ENCODE data around the gene ARHGAP15. TPM values are rescaled to one million over a fixed set of nuclear protein-coding genes. Genes with fewer than 3 reads are reported as not detected.

Gene ARHGAP15
- total and polyA plus RNA-seq, 4 donors, result 3.8 to 17.9 (median 13.2) TPM

DNA sequence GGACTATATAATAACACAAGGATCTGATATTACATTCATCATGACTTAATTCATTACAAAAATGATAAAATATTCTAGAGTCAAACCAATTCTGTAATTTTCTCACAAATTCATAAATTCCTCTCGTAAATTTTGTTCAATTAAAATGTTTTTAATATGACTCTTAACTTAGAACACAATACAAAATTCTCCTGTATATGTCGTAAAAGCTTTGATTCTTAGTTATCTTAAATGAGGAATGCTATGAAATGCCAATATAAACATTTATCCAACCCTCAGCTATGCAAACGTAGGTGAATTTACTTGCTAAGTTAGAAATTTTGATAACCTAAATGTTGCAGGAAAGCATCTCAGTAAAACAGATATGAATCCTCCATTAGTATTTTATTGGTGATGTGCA lies 28.9 kb downstream of the ARHGAP15 start (continued):
- TF ChIP-seq, protein P1, sequence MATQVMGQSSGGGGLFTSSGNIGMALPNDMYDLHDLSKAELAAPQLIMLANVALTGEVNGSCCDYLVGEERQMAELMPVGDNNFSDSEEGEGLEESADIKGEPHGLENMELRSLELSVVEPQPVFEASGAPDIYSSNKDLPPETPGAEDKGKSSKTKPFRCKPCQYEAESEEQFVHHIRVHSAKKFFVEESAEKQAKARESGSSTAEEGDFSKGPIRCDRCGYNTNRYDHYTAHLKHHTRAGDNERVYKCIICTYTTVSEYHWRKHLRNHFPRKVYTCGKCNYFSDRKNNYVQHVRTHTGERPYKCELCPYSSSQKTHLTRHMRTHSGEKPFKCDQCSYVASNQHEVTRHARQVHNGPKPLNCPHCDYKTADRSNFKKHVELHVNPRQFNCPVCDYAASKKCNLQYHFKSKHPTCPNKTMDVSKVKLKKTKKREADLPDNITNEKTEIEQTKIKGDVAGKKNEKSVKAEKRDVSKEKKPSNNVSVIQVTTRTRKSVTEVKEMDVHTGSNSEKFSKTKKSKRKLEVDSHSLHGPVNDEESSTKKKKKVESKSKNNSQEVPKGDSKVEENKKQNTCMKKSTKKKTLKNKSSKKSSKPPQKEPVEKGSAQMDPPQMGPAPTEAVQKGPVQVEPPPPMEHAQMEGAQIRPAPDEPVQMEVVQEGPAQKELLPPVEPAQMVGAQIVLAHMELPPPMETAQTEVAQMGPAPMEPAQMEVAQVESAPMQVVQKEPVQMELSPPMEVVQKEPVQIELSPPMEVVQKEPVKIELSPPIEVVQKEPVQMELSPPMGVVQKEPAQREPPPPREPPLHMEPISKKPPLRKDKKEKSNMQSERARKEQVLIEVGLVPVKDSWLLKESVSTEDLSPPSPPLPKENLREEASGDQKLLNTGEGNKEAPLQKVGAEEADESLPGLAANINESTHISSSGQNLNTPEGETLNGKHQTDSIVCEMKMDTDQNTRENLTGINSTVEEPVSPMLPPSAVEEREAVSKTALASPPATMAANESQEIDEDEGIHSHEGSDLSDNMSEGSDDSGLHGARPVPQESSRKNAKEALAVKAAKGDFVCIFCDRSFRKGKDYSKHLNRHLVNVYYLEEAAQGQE (IDR thresholded peaks at IDR 0.05), result no peak

DNA sequence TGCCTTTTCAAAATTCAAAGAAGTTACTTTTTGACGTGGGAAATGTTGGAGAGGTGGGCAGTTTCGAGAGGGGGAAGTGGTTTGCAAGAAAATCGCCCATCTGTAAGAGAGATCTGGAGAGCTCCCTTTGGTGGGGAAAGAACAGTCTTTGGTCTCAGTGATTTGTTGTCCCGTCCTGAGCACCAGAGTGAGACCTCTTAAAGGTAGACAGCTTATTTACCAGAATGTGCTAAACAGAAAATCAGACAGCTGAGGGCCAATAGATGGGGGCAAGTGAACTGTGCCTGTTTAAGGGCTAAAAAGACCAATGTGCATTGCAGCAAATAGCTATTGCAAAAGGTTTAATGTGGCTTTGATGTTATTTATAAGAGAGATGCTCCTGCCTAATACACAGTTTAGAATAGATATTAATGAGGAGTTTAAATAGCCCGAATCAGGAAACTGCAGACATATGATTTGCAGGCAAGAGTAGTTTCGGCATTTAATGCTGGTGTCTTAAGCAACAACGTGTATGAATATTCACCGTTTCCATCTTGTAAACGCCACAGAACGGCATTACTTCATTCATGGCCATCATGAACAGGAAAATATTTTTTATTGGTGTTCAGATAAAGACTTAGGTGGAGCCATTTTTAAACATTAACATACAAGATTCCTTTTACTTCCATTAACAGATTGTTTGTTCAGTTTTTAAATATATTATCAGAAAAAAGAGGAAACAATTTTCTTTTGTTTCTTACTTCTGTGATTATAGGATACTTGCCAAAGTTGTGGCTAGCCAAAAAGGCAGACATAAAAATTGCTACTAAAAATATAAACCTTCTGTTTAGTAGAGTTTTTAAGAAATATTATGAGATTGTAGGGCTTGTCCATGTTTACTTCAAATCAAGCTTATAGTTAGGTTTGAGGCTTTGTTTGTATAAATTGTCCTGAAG lies 29.6 kb downstream of the ARHGAP15 start:
- no peak overlapping the region for H3K4me3 ChIP-seq (ENCODE audit: low read depth in 1 of 3, low read length in 3 of 3)
- TF ChIP-seq, protein P1 (IDR thresholded peaks at IDR 0.05), result no peak
- no peaks in the 10 kb centered on the region for H3K36me3 ChIP-seq (ENCODE audit: control insufficient read depth in 4 of 4, insufficient read depth in 3 of 4, low read depth in 1 of 4, low read length in 3 of 4)
- no peak overlapping the region for H3K27ac ChIP-seq (ENCODE audit: low read depth in 1 of 2, low read length in 2 of 2)
- 61% methylated on average over 10 of the region's 10 CpGs for WGBS
- H3K9ac ChIP-seq (ENCODE audit: low read depth in 1 of 2, low read length in 2 of 2), result no peak overlapping the region
- H3K4me1 ChIP-seq (ENCODE audit: control insufficient read depth in 4 of 4, insufficient read depth in 4 of 4, low read length in 3 of 4), result peaks cover 0 to 6% (median 0%) of the 10 kb centered on the region in 4 donors
- no peak for DNase-seq (ENCODE audit: low spot score)
- H3K9me3 ChIP-seq (ENCODE audit: control insufficient read depth in 4 of 4, low read length in 3 of 4), result no peaks in the 10 kb centered on the region
- peaks cover 0 to 3% (median 0%) of the 10 kb centered on the region in 4 donors for H3K27me3 ChIP-seq (ENCODE audit: control insufficient read depth in 4 of 4, insufficient read depth in 4 of 4, low read length in 3 of 4)

DNA sequence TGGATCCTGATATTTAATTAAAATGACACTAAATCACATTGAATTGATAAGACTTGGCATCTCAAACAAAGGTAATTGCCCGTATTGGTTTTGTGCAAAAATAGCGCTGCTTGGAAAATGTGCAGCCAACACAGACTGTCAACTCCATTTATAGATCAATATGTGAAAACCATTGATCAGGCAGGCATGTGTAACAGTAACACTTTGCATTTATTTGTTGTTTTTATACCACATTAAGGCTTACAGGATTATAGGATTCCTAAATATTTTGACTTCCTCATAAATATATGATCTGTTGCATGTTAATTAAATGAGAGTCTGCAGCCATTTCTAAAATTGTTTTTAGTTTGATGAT lies 30.2 kb downstream of the ARHGAP15 start:
- no peak overlapping the region for H3K9ac ChIP-seq (ENCODE audit: low read depth in 1 of 2, low read length in 2 of 2)
- peaks cover 0 to 6% (median 0%) of the 10 kb centered on the region in 4 donors for H3K4me1 ChIP-seq (ENCODE audit: control insufficient read depth in 4 of 4, insufficient read depth in 4 of 4, low read length in 3 of 4)
- no peaks in the 10 kb centered on the region for H3K36me3 ChIP-seq (ENCODE audit: control insufficient read depth in 4 of 4, insufficient read depth in 3 of 4, low read depth in 1 of 4, low read length in 3 of 4)
- no peak for DNase-seq (ENCODE audit: low spot score)
- WGBS, result 79% methylated on average over 2 of the region's 2 CpGs
- no peaks in the 10 kb centered on the region for H3K9me3 ChIP-seq (ENCODE audit: control insufficient read depth in 4 of 4, low read length in 3 of 4)
- H3K4me3 ChIP-seq (ENCODE audit: low read depth in 1 of 3, low read length in 3 of 3), result no peak overlapping the region
- peaks cover 0 to 3% (median 0%) of the 10 kb centered on the region in 4 donors for H3K27me3 ChIP-seq (ENCODE audit: control insufficient read depth in 4 of 4, insufficient read depth in 4 of 4, low read length in 3 of 4)
- H3K27ac ChIP-seq (ENCODE audit: low read depth in 1 of 2, low read length in 2 of 2), result no peak overlapping the region
- TF ChIP-seq, protein P2, sequence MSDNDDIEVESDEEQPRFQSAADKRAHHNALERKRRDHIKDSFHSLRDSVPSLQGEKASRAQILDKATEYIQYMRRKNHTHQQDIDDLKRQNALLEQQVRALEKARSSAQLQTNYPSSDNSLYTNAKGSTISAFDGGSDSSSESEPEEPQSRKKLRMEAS (IDR thresholded peaks at IDR 0.05), result no peak
- no peak for TF ChIP-seq HNF4G (IDR thresholded peaks at IDR 0.05)
- TF ChIP-seq, protein P1 (IDR thresholded peaks at IDR 0.05), result no peak
- TF ChIP-seq YY1 (IDR thresholded peaks at IDR 0.05), result no peak
- no peak for TF ChIP-seq RXRA (IDR thresholded peaks at IDR 0.05)
- TF ChIP-seq SP1 (IDR thresholded peaks at IDR 0.05), result no peak
- TF ChIP-seq, protein P3, sequence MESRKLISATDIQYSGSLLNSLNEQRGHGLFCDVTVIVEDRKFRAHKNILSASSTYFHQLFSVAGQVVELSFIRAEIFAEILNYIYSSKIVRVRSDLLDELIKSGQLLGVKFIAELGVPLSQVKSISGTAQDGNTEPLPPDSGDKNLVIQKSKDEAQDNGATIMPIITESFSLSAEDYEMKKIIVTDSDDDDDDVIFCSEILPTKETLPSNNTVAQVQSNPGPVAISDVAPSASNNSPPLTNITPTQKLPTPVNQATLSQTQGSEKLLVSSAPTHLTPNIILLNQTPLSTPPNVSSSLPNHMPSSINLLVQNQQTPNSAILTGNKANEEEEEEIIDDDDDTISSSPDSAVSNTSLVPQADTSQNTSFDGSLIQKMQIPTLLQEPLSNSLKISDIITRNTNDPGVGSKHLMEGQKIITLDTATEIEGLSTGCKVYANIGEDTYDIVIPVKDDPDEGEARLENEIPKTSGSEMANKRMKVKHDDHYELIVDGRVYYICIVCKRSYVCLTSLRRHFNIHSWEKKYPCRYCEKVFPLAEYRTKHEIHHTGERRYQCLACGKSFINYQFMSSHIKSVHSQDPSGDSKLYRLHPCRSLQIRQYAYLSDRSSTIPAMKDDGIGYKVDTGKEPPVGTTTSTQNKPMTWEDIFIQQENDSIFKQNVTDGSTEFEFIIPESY (IDR thresholded peaks at IDR 0.05), result no peak
- no peak for TF ChIP-seq EGR1 (IDR thresholded peaks at IDR 0.05; ENCODE audit: low read depth in 2 of 2)
- TF ChIP-seq RAD21 (IDR thresholded peaks at IDR 0.05), result no peak
- TF ChIP-seq, protein P4, sequence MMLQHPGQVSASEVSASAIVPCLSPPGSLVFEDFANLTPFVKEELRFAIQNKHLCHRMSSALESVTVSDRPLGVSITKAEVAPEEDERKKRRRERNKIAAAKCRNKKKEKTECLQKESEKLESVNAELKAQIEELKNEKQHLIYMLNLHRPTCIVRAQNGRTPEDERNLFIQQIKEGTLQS (IDR thresholded peaks at IDR 0.05), result no peak
- TF ChIP-seq HNF4A (conservative IDR thresholded peaks at IDR 0.05), result no peak
- TF ChIP-seq TAF1 (conservative IDR thresholded peaks at IDR 0.05), result no peak
- TF ChIP-seq NR2F2 (IDR thresholded peaks at IDR 0.05), result no peak
- no peak for TF ChIP-seq JUND (IDR thresholded peaks at IDR 0.05)

Data from liver (tissue), 9 donors.